Ascending aorta (tissue), 2 donors: ENCODE results near the gene LRRIQ1. TPM values are rescaled to one million over a fixed set of nuclear protein-coding genes. Genes with fewer than 3 reads are reported as not detected.

Experiments
- DNase-seq, 2 donors: peaks; one replicate each; pipeline ENCODE4 v3.0.0-alpha.2; 2019; ENCODE audit warnings: low spot score in 2 of 2
- H3K27ac ChIP-seq, 2 donors: fragments of 200-600 bp; sonication (generic); one replicate each; pipeline ENCODE4 v1.5.1; 2016 to 2017; ENCODE audit warnings: mild to moderate bottlenecking in 1 of 2
- H3K27me3 ChIP-seq: fragments of 200-600 bp; sonication (generic); one replicate; pipeline ENCODE4 v1.5.1; 2017
- H3K36me3 ChIP-seq, 2 donors: fragments of 200-600 bp; sonication (generic); one replicate each; pipeline ENCODE4 v1.5.1; 2016
- H3K4me1 ChIP-seq, 2 donors: fragments of 200-600 bp; sonication (generic); one replicate each; pipeline ENCODE4 v1.5.1; 2016 to 2017; ENCODE audit warnings: mild to moderate bottlenecking in 1 of 2
- H3K4me3 ChIP-seq, 2 donors: fragments of 200-600 bp; sonication (generic); one replicate each; pipeline ENCODE4 v1.5.1; 2016 to 2017; ENCODE audit warnings: mild to moderate bottlenecking in 1 of 2
- H3K9me3 ChIP-seq, 2 donors: fragments of 200-600 bp; sonication (generic); one replicate each; pipeline ENCODE4 v1.5.1; 2016
- CTCF ChIP-seq, 3 experiments: fragments of 200-600 bp in 2 of 3; fragments of 450-650 bp in 1 of 3; sonication (generic) in 2 of 3; IDR thresholded peaks; one replicate each; pipeline ENCODE4 v1.5.1; 2016 to 2019; ENCODE audit warnings: antibody characterized with exemption in 3 of 3, mild to moderate bottlenecking in 1 of 3, moderate library complexity in 1 of 3
- intact Hi-C: fragments of 100-400 bp; cut with DNase I; formaldehyde crosslinking; loops from one replicate; pipeline ENCODE4 v1.15.1; 2023
- total RNA-seq: library from RNA; depleted of rRNA; stranded (reverse); fragments of >200 nt; gene quantifications from one replicate; pipeline ENCODE4 v1.1.0, GENCODE V29; 2016

Gene LRRIQ1
- total RNA-seq, 1 donor from 2014 or later, result not detected

DNA sequence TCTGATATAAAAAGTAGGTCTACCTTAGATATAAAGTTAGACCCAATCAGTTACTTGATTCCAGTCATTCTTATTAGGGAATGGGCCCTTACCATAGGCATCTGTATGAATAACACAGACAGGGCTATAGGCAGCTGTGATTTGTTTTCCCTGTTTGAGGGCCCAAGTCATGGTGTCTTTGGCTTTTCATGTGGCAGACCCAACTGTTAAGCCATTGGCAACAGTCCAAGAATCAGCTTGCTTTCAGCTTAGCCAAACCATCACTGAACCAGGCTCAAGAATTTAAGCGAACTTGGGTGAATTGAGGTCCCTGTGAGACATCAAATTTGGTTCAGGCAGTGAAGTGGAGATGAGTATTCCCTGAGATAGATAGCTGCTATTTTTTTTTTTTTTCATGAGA, 111.2 kb downstream of the LRRIQ1 start:
- intact Hi-C loops, result no loop called here
- no peak for DNase-seq
- no peaks in the 10 kb centered on the region for H3K4me1 ChIP-seq
- no peaks in the 10 kb centered on the region for H3K27me3 ChIP-seq
- no peaks in the 10 kb centered on the region for H3K36me3 ChIP-seq
- H3K9me3 ChIP-seq, result no peaks in the 10 kb centered on the region
- H3K4me3 ChIP-seq, result no peak overlapping the region
- TF ChIP-seq CTCF (IDR thresholded peaks at IDR 0.05), result no peak
- H3K27ac ChIP-seq, result no peak overlapping the region

GRCh38 chr12:85152311-85152729, 116.2 kb downstream of the LRRIQ1 start:
- intact Hi-C loops, result no loop called here
- Histone ChIP-seq H3K4me3 (no peak overlapping the region), H3K27ac (no peak overlapping the region)

GRCh38 chr12:85155791-85156190, 119.6 kb downstream of the LRRIQ1 start:
- Histone ChIP-seq H3K9me3 (no peaks in the 10 kb centered on the region), H3K27ac (no peak overlapping the region), H3K4me1 (no peaks in the 10 kb centered on the region), H3K27me3 (no peaks in the 10 kb centered on the region), H3K4me3 (no peak overlapping the region), H3K36me3 (no peaks in the 10 kb centered on the region)
- DNase-seq, result no peak
- intact Hi-C loops, result no loop called here
- no peak for TF ChIP-seq CTCF (IDR thresholded peaks at IDR 0.05)

More at GRCh38 chr12:85152311-85152729, 116.2 kb downstream of the LRRIQ1 start:
- TF ChIP-seq CTCF (IDR thresholded peaks at IDR 0.05), result no peak
- no peaks in the 10 kb centered on the region for H3K4me1 ChIP-seq
- H3K36me3 ChIP-seq, result no peaks in the 10 kb centered on the region
- no peaks in the 10 kb centered on the region for H3K27me3 ChIP-seq
- H3K9me3 ChIP-seq, result no peaks in the 10 kb centered on the region
- no peak for DNase-seq

- Histone ChIP-seq H3K27ac (no peak overlapping the region), H3K4me3 (no peak overlapping the region), H3K27me3 (no peaks in the 10 kb centered on the region), H3K9me3 (no peaks in the 10 kb centered on the region), H3K4me1 (no peaks in the 10 kb centered on the region), H3K36me3 (no peaks in the 10 kb centered on the region)
- no peak for TF ChIP-seq CTCF (IDR thresholded peaks at IDR 0.05)
- intact Hi-C loops, result no loop called here
- no peak for DNase-seq
These were observed 120.4 kb downstream of the LRRIQ1 start for GRCh38 chr12:85156569-85156968.

DNA sequence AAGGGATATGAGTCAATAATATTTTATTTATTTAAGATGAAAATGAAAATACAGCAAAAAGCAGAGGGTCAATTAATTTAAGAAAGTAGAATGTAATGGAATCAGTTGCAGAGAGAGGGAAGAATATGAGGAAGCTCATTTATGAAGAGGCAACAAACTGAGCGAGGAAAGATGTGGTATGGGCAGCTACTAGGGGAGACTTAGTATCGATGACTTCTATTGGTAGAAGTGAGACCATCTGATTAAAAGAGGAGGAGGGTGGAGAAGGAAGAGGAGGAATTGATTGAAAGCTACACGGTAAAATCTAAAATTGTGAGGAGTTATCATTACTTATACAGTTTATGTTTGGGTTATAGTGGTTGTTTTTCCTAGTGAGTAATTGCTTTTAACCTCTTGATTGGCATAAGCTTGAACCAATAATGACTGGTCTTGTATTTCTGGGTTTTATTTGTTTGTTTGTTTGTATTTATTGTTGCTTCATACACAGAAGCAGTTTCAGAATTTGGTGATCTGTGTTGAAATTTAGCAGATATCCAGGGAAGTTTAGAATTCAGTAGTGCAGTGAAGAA, 121.0 kb downstream of the LRRIQ1 start:
- TF ChIP-seq CTCF (IDR thresholded peaks at IDR 0.05), result no peak
- no peaks in the 10 kb centered on the region for H3K27me3 ChIP-seq
- no peaks in the 10 kb centered on the region for H3K9me3 ChIP-seq
- DNase-seq, result no peak
- no peaks in the 10 kb centered on the region for H3K4me1 ChIP-seq
- no peaks in the 10 kb centered on the region for H3K36me3 ChIP-seq
- intact Hi-C loops, result no loop called here
- H3K27ac ChIP-seq, result no peak overlapping the region
- no peak overlapping the region for H3K4me3 ChIP-seq
